GM23248 (cell line): Measurements from ENCODE around the gene INPP4A. TPM values are rescaled to one million over a fixed set of nuclear protein-coding genes. Genes with fewer than 3 reads are reported as not detected.
A peak's percentile ranks its signal among the peaks of the same experiment; 100 is the strongest.

Source experiments
- DNase-seq: peaks from one replicate; pipeline ENCODE4 v3.0.0-alpha.2; 2015
- H2AFZ ChIP-seq: fragments of 200-600 bp; sonication (generic); 2 replicates; pipeline ENCODE4 v1.6.1; 2016; ENCODE audit warnings: antibody characterized with exemption
- H3F3A ChIP-seq: fragments of 200-600 bp; sonication (generic); 2 replicates; pipeline ENCODE4 v1.6.1; 2016; ENCODE audit warnings: mild to moderate bottlenecking, antibody characterized with exemption, mixed run types; ENCODE audit not compliant: insufficient read depth
- H3K27ac ChIP-seq: fragments of 200-600 bp; sonication (generic); 2 replicates; pipeline ENCODE4 v1.5.1; 2016; ENCODE audit warnings: mild to moderate bottlenecking
- H3K27me3 ChIP-seq: fragments of 200-600 bp; sonication (generic); replicated peaks from 2 replicates; pipeline ENCODE4 v1.6.1; 2016; ENCODE audit warnings: mild to moderate bottlenecking; ENCODE audit not compliant: insufficient read depth
- H3K36me3 ChIP-seq: fragments of 200-600 bp; sonication (generic); 2 replicates; pipeline ENCODE4 v1.6.1; 2016; ENCODE audit warnings: low read depth, mild to moderate bottlenecking
- H3K4me1 ChIP-seq: fragments of 200-600 bp; sonication (generic); 2 replicates; pipeline ENCODE4 v1.6.1; 2016; ENCODE audit warnings: mild to moderate bottlenecking; ENCODE audit not compliant: insufficient read depth
- H3K4me2 ChIP-seq: fragments of 200-600 bp; sonication (generic); one replicate; pipeline ENCODE4 v1.6.1; 2016; ENCODE audit warnings: mild to moderate bottlenecking; ENCODE audit not compliant: unreplicated experiment
- H3K4me3 ChIP-seq: fragments of 200-600 bp; sonication (generic); 2 replicates; pipeline ENCODE4 v1.5.1; 2016; ENCODE audit warnings: mild to moderate bottlenecking
- H3K79me2 ChIP-seq: fragments of 200-600 bp; sonication (generic); 2 replicates; pipeline ENCODE4 v1.6.1; 2016; ENCODE audit warnings: mild to moderate bottlenecking; ENCODE audit not compliant: insufficient read depth
- H3K9ac ChIP-seq: fragments of 200-600 bp; sonication (generic); 2 replicates; pipeline ENCODE4 v1.6.1; 2016; ENCODE audit warnings: mild to moderate bottlenecking
- H3K9me2 ChIP-seq: fragments of 200-600 bp; sonication (generic); 2 replicates; pipeline ENCODE4 v1.6.1; 2016; ENCODE audit warnings: mixed run types, mild to moderate bottlenecking, moderate library complexity; ENCODE audit not compliant: insufficient read depth
- H3K9me3 ChIP-seq: fragments of 200-600 bp; sonication (generic); one replicate; pipeline ENCODE4 v1.6.1; 2017; ENCODE audit warnings: low read depth
- H4K20me1 ChIP-seq: fragments of 200-600 bp; sonication (generic); 2 replicates; pipeline ENCODE4 v1.6.0; 2016; ENCODE audit not compliant: insufficient read depth
- EZH2 ChIP-seq: fragments of 200-600 bp; sonication (generic); IDR thresholded peaks from 2 replicates; pipeline ENCODE4 v1.6.1; 2018; ENCODE audit warnings: antibody characterized with exemption, mild to moderate bottlenecking; ENCODE audit not compliant: insufficient read depth, poor library complexity, severe bottlenecking
- EZH2phosphoT487 ChIP-seq: fragments of 200-600 bp; sonication (generic); IDR thresholded peaks from 2 replicates; pipeline ENCODE4 v1.6.1; 2018; ENCODE audit warnings: antibody characterized with exemption, moderate library complexity, mild to moderate bottlenecking, low read depth; ENCODE audit not compliant: insufficient read depth
- WGBS, 2 experiments: methylation state at CpG; one replicate each; pipeline ENCODE4 v1.1.6; 2015 to 2017; ENCODE audit warnings: low lambda C conversion rate in 2 of 2, low coverage in 1 of 2; ENCODE audit errors: missing lambda C conversion rate in 2 of 2; 5-methylcytosine and 5-hydroxymethylcytosine counted together
- in situ Hi-C: fragments of 300-500 bp; cut with MboI; formaldehyde crosslinking; loops from 2 replicates; pipeline ENCODE4 v1.15.0; 2020
- polyA plus RNA-seq: library from polyadenylated mRNA; unstranded; fragments of >200 nt; fragmentation: Nextera tagmentation; extraction: Ambion mirVana; gene quantifications from 2 replicates; pipeline ENCODE4 v1.2.1, GENCODE V29; 2016
- total RNA-seq: library from RNA; depleted of rRNA; stranded (reverse); fragments of >200 nt; shearing (Covaris generic); gene quantifications from 2 replicates; pipeline ENCODE4 v1.2.3, GENCODE V29; 2014

Gene INPP4A
- total and polyA plus RNA-seq, 2 experiments from 2014 or later = 9.5 to 16.0 TPM

GRCh38 chr2:98598781-98599428 lies 154.2 kb downstream of the INPP4A start:
- no peaks in the 10 kb centered on the region for H3K27me3 ChIP-seq
- H3F3A ChIP-seq = peaks cover 32% of the 10 kb centered on the region
- no peak overlapping the region for H3K4me3 ChIP-seq
- no peak for TF ChIP-seq EZH2
- TF ChIP-seq EZH2phosphoT487 = no peak
- H3K36me3 ChIP-seq = peaks cover 39% of the 10 kb centered on the region
- H3K79me2 ChIP-seq = peaks cover 11% of the 10 kb centered on the region
- WGBS, 2 experiments = 21 to 27% methylated on average over 1 of the region's 1 CpG
- peaks cover 12% of the 10 kb centered on the region for H3K4me1 ChIP-seq
- DNase-seq = peak; percentile 79
- no peaks in the 10 kb centered on the region for H3K9me3 ChIP-seq
- peak overlapping the region; percentile 59 for H3K27ac ChIP-seq
- H3K9me2 ChIP-seq = no peaks in the 10 kb centered on the region
- in situ Hi-C loops = no loop called here
- H4K20me1 ChIP-seq = no peaks in the 10 kb centered on the region
- H3K9ac ChIP-seq = no peak overlapping the region
- peak overlapping the region; percentile 56 for H3K4me2 ChIP-seq
- no peak overlapping the region for H2AFZ ChIP-seq

GRCh38 chr2:98601532-98602132 lies 157.0 kb downstream of the INPP4A start:
- TF ChIP-seq EZH2phosphoT487 (no peak), EZH2 (no peak)
- Histone ChIP-seq H3F3A (peaks cover 32% of the 10 kb centered on the region), H3K9ac (no peak overlapping the region), H4K20me1 (no peaks in the 10 kb centered on the region), H3K79me2 (peaks cover 38% of the 10 kb centered on the region), H3K9me3 (no peaks in the 10 kb centered on the region), H3K36me3 (peaks cover 41% of the 10 kb centered on the region), H2AFZ (no peak overlapping the region), H3K9me2 (no peaks in the 10 kb centered on the region), H3K4me2 (no peak overlapping the region), H3K4me1 (peaks cover 13% of the 10 kb centered on the region), H3K4me3 (no peak overlapping the region), H3K27ac (no peak overlapping the region), H3K27me3 (no peaks in the 10 kb centered on the region)
- peak; percentile 56 for DNase-seq
- in situ Hi-C loops = loop anchor here (10.0 kb wide), 1 partner anchor 187 kb away; no protein-coding TSS in a partner anchor
- WGBS, 2 experiments = 38 to 50% methylated on average over 3 of the region's 3 CpGs

- Histone ChIP-seq H2AFZ (no peak overlapping the region), H3K9ac (no peak overlapping the region), H3K27me3 (no peaks in the 10 kb centered on the region), H3K4me2 (no peak overlapping the region), H4K20me1 (no peaks in the 10 kb centered on the region), H3K27ac (no peak overlapping the region), H3K4me3 (no peak overlapping the region), H3F3A (peaks cover 18% of the 10 kb centered on the region), H3K36me3 (peaks cover 32% of the 10 kb centered on the region), H3K4me1 (peaks cover 12% of the 10 kb centered on the region), H3K79me2 (peaks cover 65% of the 10 kb centered on the region), H3K9me3 (no peaks in the 10 kb centered on the region), H3K9me2 (no peaks in the 10 kb centered on the region)
- no peak for DNase-seq
- 44 to 50% methylated on average over 2 of the region's 2 CpGs for WGBS, 2 experiments
- in situ Hi-C loops = loop anchor here (10.0 kb wide), 1 partner anchor 190 kb away; no protein-coding TSS in a partner anchor
- TF ChIP-seq EZH2phosphoT487 (no peak), EZH2 (no peak)
These were observed 159.9 kb downstream of the INPP4A start for GRCh38 chr2:98604547-98604946.

DNA sequence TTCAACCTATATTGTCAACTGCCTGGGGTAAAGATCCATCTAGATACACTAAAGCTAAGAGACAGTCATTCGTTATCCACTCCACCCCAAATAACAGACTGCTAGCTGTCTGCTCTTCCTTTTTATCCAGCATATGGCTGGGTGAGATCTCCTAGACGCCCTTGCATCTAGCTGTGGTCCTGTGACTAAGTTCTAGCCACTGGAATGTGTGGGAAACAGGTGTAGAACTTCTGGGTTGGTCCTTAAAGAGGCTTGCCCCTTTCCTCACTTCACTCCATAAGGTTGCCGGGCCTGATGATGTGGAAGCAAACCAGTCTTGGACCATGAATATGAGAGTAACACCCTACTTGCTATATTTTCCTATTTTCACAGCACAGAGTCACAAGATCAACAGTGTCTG lies 160.4 kb downstream of the INPP4A start:
- H3K9ac ChIP-seq = no peak overlapping the region
- H3K4me1 ChIP-seq = peaks cover 17% of the 10 kb centered on the region
- H3F3A ChIP-seq = peaks cover 13% of the 10 kb centered on the region
- DNase-seq = peak; percentile 16
- H4K20me1 ChIP-seq = no peaks in the 10 kb centered on the region
- WGBS, 2 experiments = 43 to 44% methylated on average over 3 of the region's 3 CpGs
- TF ChIP-seq EZH2 (no peak), EZH2phosphoT487 (no peak)
- H3K9me2 ChIP-seq = no peaks in the 10 kb centered on the region
- H2AFZ ChIP-seq = no peak overlapping the region
- H3K27ac ChIP-seq = no peak overlapping the region
- no peaks in the 10 kb centered on the region for H3K27me3 ChIP-seq
- peaks cover 70% of the 10 kb centered on the region for H3K79me2 ChIP-seq
- peaks cover 27% of the 10 kb centered on the region for H3K36me3 ChIP-seq
- H3K4me2 ChIP-seq = no peak overlapping the region
- H3K4me3 ChIP-seq = no peak overlapping the region
- in situ Hi-C loops = loop anchor here (10.0 kb wide), 1 partner anchor 190 kb away; no protein-coding TSS in a partner anchor
- no peaks in the 10 kb centered on the region for H3K9me3 ChIP-seq
